NCI-H128 (cell line): ENCODE results near the gene PDCD2.
"Not testable (repeated sequence)": the region's sequence is repeated elsewhere in the genome, so short reads cannot be mapped to it uniquely, and the experiment has no call there.

Experiments
- DNase-seq: peaks from one replicate; lab custom pipeline; 2025; ENCODE audit not compliant: unreplicated experiment; lab: John Stamatoyannopoulos, UW

PDCD2 gene

GRCh38 chr6:170552765-170553533, 31.5 kb downstream of the PDCD2 start, which contains the start of gene PSMB1:
Gene PSMB1, minus strand, starts transcription at chr6:170553307. Its CDS starts 65 bp downstream, at chr6:170553242.
- peak; percentile 68 for DNase-seq

GRCh38 chr6:170545405-170545804, 39.0 kb downstream of the PDCD2 start:
- peak; percentile 59 for DNase-seq

- DNase-seq = no peak
Measured at GRCh38 chr6:170542031-170542719, 42.3 kb downstream of the PDCD2 start.

- no peak for DNase-seq
Measured at GRCh38 chr6:170537329-170537728, 47.1 kb downstream of the PDCD2 start.

GRCh38 chr6:170536671-170537070, 47.8 kb downstream of the PDCD2 start:
- no peak for DNase-seq

GRCh38 chr6:170535004-170535403, 49.4 kb downstream of the PDCD2 start:
- DNase-seq = no peak

- no peak for DNase-seq
Measured at GRCh38 chr6:170533792-170534191, 50.6 kb downstream of the PDCD2 start.

GRCh38 chr6:170532867-170533488, 51.5 kb downstream of the PDCD2 start:
- DNase-seq = no peak

- DNase-seq = peak; percentile 51
Measured at GRCh38 chr6:170529839-170530469, 54.5 kb downstream of the PDCD2 start.

GRCh38 chr6:170527995-170528394, 56.4 kb downstream of the PDCD2 start:
- not testable (repeated sequence) for DNase-seq

GRCh38 chr6:170525795-170526194, 58.6 kb downstream of the PDCD2 start:
- no peak for DNase-seq
